GM12874 (cell line): ENCODE data around the gene HEATR9.

Experiments used
- CTCF ChIP-seq: IDR thresholded peaks from 2 replicates; pipeline ENCODE4 v1.5.1; 2011; ENCODE audit warnings: low read depth, mild to moderate bottlenecking, control low read depth, low read length, moderate library complexity; ENCODE audit not compliant: insufficient read depth

HEATR9 gene

DNA sequence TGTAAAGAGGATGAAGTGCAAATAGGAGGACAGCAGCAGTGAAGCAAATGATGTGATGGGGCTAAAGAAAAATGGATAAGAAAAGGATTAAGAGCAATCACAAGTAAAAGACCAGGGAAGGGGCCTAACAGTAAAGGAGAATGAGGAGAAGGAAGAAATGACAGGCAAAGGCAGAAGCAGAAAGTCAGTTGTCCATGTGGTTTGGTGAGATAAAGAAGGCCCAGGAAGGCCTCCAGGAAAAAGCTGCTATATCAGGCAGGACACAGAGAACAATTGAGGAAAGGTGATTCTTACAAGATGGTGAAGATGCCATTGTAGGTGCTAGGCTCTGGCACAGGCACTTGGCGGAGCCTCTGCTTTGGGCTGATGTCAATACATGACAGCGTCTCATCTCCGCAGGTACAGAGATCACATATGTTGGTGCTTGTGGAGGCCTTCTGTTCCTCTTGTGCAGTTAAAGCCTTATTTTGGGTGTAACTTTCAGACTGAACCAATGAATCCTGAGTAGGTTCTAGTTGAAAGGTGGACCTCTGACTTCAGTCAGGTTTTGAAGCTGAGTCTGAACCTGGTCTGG, 43.7 kb upstream of the HEATR9 start:
- TF ChIP-seq CTCF = no peak

DNA sequence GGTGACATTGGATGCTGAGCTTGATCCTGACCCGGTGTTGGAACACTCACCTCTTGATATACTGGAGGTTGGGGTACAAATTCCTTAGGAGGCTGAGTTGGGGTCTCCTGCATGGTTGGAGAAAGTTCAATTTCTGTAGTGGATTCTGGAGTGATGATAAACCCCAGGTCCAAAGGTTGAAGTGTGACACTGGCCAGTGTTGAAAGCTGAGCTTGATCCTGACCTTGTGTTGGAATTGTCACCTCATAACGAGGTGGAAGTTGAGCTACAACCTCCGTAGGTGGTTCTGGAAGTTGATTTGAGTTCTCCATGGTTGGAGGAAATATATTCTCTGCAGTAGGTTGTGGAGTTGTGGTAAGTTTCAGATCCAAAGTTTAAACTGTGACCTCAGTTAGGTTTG, 40.7 kb upstream of the HEATR9 start:
- no peak for TF ChIP-seq CTCF

DNA sequence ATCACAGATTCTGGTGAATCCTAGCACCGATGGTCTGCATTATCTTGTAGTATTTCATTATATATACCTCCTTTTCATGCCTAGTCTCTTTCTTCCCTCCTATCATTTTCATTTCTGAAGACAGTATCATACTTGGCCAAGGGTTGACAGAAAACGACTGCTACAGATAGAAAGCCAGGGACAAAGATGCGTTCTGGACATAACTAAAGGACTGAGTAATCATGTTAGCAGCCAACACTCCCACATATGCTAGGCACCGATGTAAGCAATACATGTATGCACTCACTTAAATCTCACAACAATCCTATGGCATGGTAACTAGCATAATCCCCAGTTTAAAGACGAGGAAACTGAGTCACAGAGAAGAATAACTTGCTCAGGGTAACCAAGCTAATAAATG, 39.0 kb upstream of the HEATR9 start:
- no peak for TF ChIP-seq CTCF

DNA sequence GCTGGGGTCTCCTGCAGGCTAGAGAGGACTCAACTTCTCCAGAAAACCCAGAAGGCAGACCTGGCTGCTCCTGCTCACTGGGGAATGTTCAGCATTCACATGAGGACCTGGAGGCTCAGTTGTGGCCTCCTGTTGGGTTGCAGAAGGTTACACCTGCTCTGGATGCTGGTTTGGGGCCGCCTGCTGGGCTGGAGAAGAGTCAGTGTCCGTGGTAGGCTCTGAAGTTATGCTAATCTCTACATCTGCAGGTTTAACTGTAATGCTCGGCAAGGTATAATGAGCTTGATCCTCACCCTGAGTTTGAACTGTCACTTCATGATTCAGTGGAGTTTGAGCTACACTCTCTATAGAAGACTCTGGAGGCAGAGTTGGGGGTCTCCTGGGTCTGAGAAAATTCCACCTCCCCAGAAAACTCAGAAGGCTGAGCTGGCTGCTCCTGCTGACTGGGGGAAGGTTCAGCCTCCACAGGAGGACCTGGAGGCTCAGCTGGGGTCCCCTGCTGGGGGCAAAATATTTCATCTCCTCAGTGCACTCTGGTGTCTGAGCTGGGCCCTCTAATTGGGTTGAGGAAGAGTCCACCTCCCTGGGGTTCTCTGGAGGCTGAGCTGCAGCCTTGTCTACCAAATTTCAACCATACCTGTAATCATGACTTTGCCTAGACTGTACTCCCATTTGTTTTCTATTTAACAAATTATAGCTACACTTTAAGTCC, 38.4 kb upstream of the HEATR9 start:
- TF ChIP-seq CTCF = no peak

- no peak for TF ChIP-seq CTCF
Measured at GRCh38 chr17:35906191-35906925, 37.7 kb upstream of the HEATR9 start.

DNA sequence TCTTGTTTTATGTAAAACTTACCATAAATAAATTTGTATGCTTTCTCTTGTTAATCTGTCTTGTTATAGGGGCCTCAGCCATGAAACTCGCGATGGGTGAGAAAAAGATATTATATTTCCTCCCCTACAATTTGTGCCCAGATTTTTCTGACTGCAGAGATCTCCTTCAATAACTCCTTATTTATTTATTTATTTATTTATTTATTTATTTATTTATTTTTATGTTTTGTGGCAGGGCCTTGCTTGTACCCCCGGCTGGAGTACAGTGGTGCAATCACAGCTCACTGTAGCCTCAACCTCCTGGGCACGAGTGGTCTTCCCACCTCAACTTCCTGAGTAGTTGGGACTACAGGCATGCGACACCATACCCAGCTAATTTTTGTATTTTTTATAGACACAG, 34.8 kb upstream of the HEATR9 start:
- no peak for TF ChIP-seq CTCF

GRCh38 chr17:35901631-35902175, 33.0 kb upstream of the HEATR9 start:
- no peak for TF ChIP-seq CTCF
